HG02642 (cell line): ENCODE measurements around the gene FAM3D.

Source experiments
- ATAC-seq: cut with Tn5 transposase; IDR thresholded peaks from one replicate; pipeline ENCODE4 v1.9.1; 2021; ENCODE audit warnings: mild to moderate bottlenecking; ENCODE audit not compliant: unreplicated experiment, poor library complexity

FAM3D gene

DNA sequence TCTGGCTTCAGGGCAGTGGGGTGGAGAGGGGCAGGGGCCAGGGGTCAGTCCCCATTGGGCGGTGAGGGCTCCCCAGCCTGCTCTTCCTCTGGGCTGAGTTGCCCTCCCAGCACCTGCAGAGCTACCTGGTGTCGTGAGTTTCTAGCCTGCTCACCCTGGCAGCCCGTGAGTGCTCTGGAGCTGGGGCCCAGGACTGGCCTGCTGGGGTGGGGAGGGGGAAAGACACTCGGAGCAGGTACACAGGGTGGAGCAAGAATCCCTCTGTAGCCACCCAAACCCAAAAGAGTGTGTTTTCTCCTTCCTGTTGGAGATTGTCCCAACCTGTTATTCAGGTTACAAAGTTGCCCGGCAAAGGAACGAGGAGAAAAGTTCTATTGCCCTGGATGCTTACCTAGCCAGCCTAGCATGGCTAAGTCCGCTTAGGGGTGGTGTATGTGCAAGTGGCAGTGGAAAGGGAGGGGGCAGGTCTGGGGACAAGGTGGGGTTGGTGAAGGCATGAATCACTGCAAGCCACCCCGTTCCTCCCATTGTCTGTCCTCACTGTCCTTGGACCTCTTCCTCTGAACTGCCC lies 8.9 kb downstream of the FAM3D start:
- ATAC-seq, result no peak

DNA sequence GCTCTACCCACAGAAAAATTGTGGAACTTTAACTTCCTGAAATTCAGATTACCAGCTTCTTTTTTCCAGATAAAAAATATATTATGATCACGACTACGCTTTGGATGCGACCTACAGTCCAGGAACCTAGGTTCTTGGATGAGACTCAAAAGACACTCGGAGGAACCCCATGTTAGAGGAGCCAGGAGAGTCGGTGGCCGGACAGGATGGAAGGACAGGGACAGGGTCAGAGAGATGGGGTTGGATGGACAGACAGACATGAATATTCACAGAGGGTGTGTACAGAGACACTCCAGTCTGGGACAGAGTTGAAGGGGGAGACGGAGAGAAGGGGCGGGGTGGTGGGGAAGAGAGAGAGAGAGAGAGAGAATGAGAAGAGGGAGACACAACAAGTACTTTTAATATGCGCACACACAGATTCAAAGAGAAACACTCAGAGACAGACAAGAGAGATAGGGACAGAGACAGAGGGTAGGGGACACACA lies 9.5 kb downstream of the FAM3D start:
- no peak for ATAC-seq

DNA sequence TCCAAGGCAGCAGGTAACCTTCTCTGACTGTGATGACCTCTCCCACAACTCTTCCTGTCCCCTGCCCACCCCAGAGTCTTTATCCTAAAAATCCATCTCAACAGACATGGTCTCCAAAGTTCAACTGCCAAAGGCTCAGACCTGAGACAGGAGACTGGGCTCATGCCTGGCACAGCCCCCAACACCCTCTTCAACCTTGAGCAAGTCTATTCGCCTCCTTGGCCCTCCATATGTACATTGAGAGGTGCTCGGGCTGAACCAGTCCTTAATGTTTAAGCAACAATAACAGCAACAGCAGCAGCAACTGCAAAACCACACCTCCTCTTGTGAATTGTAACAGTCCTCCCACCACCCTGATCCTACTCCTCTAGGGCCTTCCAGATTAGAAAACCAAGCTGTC lies 9.9 kb downstream of the FAM3D start:
- no peak for ATAC-seq

DNA sequence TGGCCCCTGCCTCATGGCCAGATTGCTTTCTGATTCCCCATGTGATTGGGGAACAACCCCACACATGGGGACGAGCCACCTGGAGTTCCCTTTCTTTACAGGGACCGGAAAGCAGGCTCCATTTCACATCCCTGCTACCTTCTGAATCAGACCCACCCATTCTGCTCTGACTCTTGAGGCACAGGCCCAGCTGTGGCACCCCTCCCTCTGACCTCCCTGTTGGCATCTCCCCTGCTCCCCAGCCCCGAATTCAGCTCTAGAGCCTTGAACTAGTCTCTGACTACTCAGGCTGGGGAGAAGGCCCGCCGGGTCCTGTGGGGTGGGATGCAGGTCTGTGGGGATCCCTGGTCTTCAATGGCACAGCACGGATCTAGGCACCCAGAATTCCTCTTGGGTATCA lies 12.1 kb downstream of the FAM3D start:
- ATAC-seq, result no peak

DNA sequence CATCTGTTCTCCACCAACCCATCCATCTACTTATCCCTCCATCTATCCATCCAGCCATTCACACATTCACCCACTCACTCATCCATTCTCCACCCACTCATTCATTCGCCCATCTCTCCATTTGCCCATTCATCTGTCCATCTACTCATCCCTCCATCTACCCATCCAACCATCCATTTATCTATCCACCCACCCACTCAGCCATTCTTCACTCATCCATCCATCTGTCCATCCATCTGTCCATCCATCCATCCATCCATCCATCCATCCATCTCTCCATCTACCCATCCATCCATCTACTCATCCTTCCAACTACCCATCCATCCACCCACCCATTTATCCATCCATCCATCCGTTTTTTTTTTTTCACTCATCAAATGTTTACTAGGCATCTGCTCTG lies 13.9 kb downstream of the FAM3D start:
- no peak for ATAC-seq

GRCh38 chr3:58651276-58651675 lies 15.3 kb downstream of the FAM3D start:
- no peak for ATAC-seq

DNA sequence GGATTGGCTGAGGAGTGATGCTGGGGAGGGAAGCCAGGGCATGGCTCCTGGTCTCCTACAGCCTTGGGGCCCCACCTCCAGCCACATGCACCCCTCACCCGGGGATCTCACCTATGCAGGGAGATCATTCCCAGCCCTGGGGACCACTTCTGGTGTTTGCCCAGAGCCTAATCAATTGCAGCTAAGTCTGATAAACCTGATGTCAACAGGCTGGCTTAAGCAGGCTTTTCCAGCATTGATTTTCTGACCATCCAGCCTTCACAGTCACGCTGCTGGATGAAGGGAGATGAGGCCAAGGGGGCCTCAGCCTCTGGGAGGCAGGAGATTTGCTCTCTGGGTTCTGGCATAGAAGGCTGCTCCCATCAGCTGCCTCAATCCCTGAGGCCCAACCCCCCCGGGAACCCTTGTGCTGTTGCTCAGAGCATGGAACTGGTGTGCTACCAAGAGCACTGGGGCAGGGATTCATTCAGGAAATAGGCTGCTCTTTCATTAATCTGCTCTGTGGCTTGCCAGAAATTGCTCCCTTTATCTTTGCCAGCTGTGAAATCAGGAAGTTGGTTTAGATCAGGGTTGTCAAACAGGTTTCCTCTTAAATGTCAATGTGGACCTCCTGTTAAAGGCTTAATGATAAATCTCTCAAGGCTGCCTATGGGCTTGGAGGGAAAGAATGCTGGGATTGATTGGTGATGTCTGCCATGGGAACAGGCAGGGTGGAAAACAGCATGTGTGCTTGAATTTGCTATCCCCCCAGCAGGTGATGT lies 19.0 kb downstream of the FAM3D start:
- no peak for ATAC-seq

GRCh38 chr3:58646503-58646902 lies 20.1 kb downstream of the FAM3D start:
- no peak for ATAC-seq

DNA sequence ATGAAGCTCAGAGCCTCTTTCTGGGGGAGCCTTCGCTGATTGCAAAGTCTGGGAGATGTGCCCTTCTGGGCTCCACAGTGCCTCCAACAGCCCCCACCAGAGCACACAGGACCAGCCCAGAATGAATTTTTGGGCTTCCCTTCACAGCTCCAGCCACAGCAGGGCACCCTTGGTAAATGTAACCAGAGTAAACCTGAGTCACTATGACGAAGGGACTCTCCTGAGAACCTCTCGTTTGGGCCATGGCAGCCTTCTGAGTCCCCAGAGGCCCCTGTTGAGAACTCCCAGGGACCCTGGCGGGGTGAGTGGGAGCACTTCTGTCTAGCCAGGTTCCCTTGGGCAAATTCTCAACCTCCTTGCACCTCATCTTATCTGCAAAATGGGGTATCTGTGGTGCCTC lies 20.8 kb downstream of the FAM3D start:
- no peak for ATAC-seq

DNA sequence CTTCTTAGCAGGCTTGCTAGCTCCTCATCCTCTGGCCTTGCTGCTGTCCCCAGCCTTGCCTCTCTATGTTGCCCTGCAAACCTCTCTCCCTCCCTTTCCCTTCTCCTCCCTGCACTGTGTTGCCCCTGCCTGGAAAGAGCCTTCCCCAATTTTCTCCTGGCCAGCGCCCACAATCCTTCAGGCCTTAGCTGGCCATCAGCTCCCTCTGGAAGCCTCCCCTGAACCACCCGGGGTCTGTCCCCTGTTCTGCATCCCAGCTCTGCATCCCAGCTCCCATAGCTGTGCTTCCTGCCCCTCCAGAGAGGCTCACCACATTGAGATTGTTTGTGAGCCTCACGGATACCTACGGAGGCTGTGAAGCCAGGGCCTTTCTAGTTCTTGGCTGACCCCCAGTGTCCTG lies 23.7 kb downstream of the FAM3D start:
- no peak for ATAC-seq

DNA sequence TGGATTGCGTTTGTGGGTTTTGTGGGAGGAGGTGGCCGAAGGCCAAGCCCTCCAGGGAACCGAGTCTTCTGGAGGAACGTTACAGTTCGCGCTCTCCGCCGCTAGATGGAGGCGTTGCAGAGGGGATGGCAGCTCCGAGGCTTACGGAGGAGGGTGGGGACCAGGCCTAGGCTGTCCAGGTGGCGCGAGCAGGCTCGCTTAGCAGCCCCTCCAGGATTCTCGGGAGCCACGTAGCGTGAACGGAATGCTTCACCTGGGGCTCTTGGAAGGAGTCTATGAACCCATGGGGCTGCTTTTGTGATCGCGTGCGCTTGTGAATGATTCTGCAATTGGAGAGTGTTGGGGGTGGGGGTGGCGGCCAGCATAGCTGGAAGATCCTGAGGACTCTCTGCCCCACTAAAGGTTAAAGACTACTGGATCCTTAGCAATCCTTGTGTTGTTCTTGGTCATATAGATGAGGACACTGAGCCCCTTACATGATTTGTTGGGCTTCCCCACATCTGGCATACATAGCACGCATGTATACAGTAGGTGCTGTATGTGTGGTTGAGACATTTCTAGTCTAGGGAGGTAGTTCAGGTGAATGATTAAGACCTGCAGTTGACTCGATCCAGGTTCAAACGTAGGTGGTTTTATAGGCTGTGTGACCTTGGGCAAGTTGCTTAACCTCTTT lies 25.7 kb downstream of the FAM3D start:
- ATAC-seq, result peak; percentile 86

- ATAC-seq, result no peak
These were observed 26.7 kb downstream of the FAM3D start for GRCh38 chr3:58639842-58640241.

GRCh38 chr3:58639001-58639400 lies 27.6 kb downstream of the FAM3D start:
- ATAC-seq, result no peak

DNA sequence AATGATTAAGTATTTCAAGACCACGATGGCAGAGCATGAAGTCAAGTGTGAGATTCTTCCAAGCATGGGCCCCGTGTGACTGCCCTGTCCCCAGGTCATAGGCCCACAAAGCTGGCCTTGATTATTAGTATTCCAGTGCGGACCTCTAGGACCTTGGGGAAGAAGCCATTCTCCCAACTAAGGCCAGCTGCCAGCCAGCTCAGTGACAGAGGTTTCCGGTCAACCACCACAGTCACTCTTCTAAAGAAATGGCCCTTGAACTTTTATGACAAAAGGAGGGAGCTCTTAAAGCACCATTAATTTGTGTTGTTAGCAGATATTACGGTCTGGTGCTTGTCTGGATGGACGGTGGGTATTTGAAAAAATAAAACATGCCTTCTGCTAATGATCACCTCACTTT lies 28.0 kb downstream of the FAM3D start:
- no peak for ATAC-seq

GRCh38 chr3:58637509-58637908 lies 29.1 kb downstream of the FAM3D start:
- no peak for ATAC-seq

- no peak for ATAC-seq
These were observed 30.9 kb downstream of the FAM3D start for GRCh38 chr3:58635371-58636285.

DNA sequence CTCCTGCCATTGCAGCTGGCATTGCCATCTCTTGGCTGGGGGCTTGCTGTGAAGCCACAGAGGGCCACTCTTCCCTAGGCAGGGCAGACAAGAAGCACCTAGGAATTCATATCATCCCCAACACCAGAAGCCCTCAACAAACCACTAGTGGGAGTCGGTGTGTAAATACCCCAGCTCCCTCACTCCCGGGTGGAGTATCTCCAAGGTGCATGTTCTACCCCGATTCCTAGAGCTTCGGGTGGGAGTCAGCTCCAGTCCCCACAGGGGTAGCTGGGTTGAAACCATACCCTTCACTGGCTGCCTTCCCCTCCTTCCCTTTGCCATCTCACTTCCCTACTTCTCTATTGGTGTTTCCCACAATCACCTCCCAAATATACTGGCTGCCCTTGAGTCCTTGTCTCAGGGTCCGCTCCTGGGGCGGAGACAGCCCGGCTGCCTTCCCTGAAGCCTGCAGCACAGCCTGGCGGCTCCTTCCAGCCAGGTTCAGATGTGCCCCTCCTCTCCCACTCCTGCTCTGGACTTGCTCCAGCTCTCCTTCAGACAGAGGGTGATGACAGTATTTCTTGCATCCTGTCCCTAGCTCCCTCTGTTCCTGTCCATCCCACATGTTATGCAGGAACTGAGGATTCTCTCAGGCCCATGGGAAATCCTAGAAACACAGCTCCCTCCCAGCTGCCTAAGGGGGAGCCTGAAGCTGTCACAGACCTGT lies 33.3 kb downstream of the FAM3D start:
- no peak for ATAC-seq

DNA sequence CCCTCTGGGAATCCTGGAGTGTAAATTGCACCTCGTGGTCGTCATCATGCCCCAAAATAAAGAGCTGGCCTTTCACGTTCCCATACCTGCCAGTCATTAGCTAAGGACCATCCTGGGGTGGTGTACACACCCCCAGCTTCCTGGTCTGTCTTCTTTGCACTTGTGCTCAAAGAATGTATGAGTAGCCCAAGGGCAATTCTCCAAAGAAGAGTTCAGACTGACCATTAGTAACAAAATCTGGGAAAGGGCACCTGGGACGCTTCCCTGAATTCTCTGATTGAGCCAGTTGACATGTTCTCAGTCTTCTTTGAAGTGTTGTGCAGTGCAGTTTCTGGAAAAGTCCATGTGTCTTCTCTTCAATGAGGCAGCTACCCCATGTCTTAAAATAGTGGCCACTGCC lies 34.8 kb downstream of the FAM3D start:
- ATAC-seq, result no peak

GRCh38 chr3:58630710-58631092 lies 35.9 kb downstream of the FAM3D start:
- ATAC-seq, result no peak
